Measurements from ENCODE around the gene NLRP12. TPM values are rescaled to one million over a fixed set of nuclear protein-coding genes. Genes with fewer than 3 reads are reported as not detected.

The NLRP12 gene
- total and polyA plus RNA-seq, 10 of the 15 experiments (the other 5 are each of a cell fraction or from before 2014, with no cell fraction given) = not detected

- TF ChIP-seq IRF3 (IDR thresholded peaks at IDR 0.05) (no peak), TBL1XR1 (IDR thresholded peaks at IDR 0.05; ENCODE audit: low read depth, low read length) (no peak), ATF2 (IDR thresholded peaks at IDR 0.05; ENCODE audit: low read length) (no peak), MXI1 (IDR thresholded peaks at IDR 0.05; ENCODE audit: low read depth, low read length) (no peak), RB1 (IDR thresholded peaks at IDR 0.05; ENCODE audit: borderline replicate concordance) (no peak), BRCA1 (IDR thresholded peaks at IDR 0.05; ENCODE audit: low read depth, low read length) (no peak), HDAC2 (IDR thresholded peaks at IDR 0.05) (no peak)
These were observed 10.1 kb downstream of the NLRP12 start (continued) for GRCh38 chr19:53813996-53814395.

GRCh38 chr19:53812335-53812734, 11.8 kb downstream of the NLRP12 start:
- WGBS (ENCODE audit: insufficient coverage, insufficient replicate concordance, low lambda C conversion rate, missing lambda C conversion rate) = 48% methylated on average over 7 of the region's 7 CpGs
- POLR2A ChIA-PET = no interaction called here
- SMC1A ChIA-PET (ENCODE audit: uncharacterized antibody, unreplicated experiment) = no interaction called here

More at GRCh38 chr19:53812335-53812734, 11.8 kb downstream of the NLRP12 start:
- ATAC-seq = no peak
- intact Hi-C loops (cut with micrococcal nuclease; ENCODE audit: unreplicated experiment) = no loop called here
- Histone ChIP-seq H3K36me3 (ENCODE audit: control insufficient read depth in 2 of 2, insufficient read depth in 2 of 2, low read length in 1 of 2) (no peaks in the 10 kb centered on the region), H4K20me1 (ENCODE audit: control insufficient read depth, insufficient read depth) (no peaks in the 10 kb centered on the region), H3K27me3 (replicated peaks in 1 of 2; ENCODE audit: control insufficient read depth in 2 of 2, insufficient read depth in 2 of 2, low read length in 1 of 2) (no peaks in the 10 kb centered on the region), H3K4me2 (ENCODE audit: control insufficient read depth, insufficient read depth) (no peak overlapping the region), H3K9ac (ENCODE audit: control insufficient read depth, insufficient read depth, low read length) (no peak overlapping the region), H3K79me2 (ENCODE audit: control insufficient read depth, insufficient read depth, low read length) (no peaks in the 10 kb centered on the region), H3K27ac (ENCODE audit: control insufficient read depth, insufficient read depth) (no peak overlapping the region), H2AFZ (ENCODE audit: control insufficient read depth, low read depth, low read length) (no peak overlapping the region), H3K4me3 (no peak overlapping the region), H3K9me3 (replicated peaks; ENCODE audit: control insufficient read depth, insufficient read depth, low read length) (no peaks in the 10 kb centered on the region; the same call in 2 of the 3 replicates), H3K4me1 (ENCODE audit: control insufficient read depth, insufficient read depth, low read length) (no peaks in the 10 kb centered on the region)
- no TSS peak for BruUV-seq (replicated peaks)
- no peak for FAIRE-seq
- RAD21 ChIA-PET (ENCODE audit: unreplicated experiment) = no interaction called here
- DNase-seq (ENCODE audit: low read depth, low spot score) = no peak
- CTCF ChIA-PET = no interaction called here
- in situ Hi-C loops (cut with MboI) = no loop called here
- TF ChIP-seq CBFB (IDR thresholded peaks at IDR 0.05; ENCODE audit: low read depth) = no peak

Data from GM12878 (cell line).